ENCODE data around the gene CCR5. TPM values are rescaled to one million over a fixed set of nuclear protein-coding genes. Genes with fewer than 3 reads are reported as not detected.
A peak's percentile ranks its signal among the peaks of the same experiment; 100 is the strongest.

Gene CCR5
- total and polyA plus RNA-seq, 9 of the 15 experiments (the other 6 are each of a cell fraction or from before 2014, with no cell fraction given) = not detected

GRCh38 chr3:46395210-46395661 is 24.5 kb downstream of the CCR5 start (continued):
- no peak for TF ChIP-seq MYC (IDR thresholded peaks at IDR 0.05; ENCODE audit: low read depth, low read length)
- TF ChIP-seq MYC (CRISPR knock-in tag; IDR thresholded peaks at IDR 0.05; ENCODE audit: borderline replicate concordance, low read depth) = no peak
- no peak for TF ChIP-seq TCF7L2 (IDR thresholded peaks at IDR 0.05; ENCODE audit: low read depth, low read length)
- TF ChIP-seq SMAD1 (IDR thresholded peaks at IDR 0.05; ENCODE audit: low read depth, low read length, partially characterized antibody) = no peak
- TF ChIP-seq ZNF436 (CRISPR knock-in tag; IDR thresholded peaks at IDR 0.05) = peak; percentile 69; the same call in 1 of the 2 replicates
- TF ChIP-seq MAFK (IDR thresholded peaks at IDR 0.05; ENCODE audit: low read length) = no peak
- no peak; the same call in 1 of the 2 replicates for TF ChIP-seq ZBTB7A (IDR thresholded peaks at IDR 0.05; ENCODE audit: borderline replicate concordance, control insufficient read depth, low read depth, low read length)
- no peak for TF ChIP-seq ZNF584 (CRISPR knock-in tag; IDR thresholded peaks at IDR 0.05; ENCODE audit: low read depth)
- TF ChIP-seq SRSF7 (optimal IDR thresholded peaks at IDR 0.05; ENCODE audit: low read depth, low read length) = no peak
- TF ChIP-seq ZNF324 (CRISPR knock-in tag; IDR thresholded peaks at IDR 0.05) = no peak
- no peak for TF ChIP-seq ZKSCAN8 (CRISPR knock-in tag; IDR thresholded peaks at IDR 0.05)
- 0 out of 2 replicates have a peak, but pooled peaks have one; percentile 13 for TF ChIP-seq ZBTB26 (CRISPR knock-in tag; IDR thresholded peaks at IDR 0.05)
- 0 out of 2 replicates have a peak, but pooled peaks have one; percentile 11 for TF ChIP-seq ZNF263 (CRISPR knock-in tag; IDR thresholded peaks at IDR 0.05; ENCODE audit: borderline replicate concordance)
- peak; percentile 66; the same call in 1 of the 2 replicates for TF ChIP-seq MTA1 (IDR thresholded peaks at IDR 0.05; ENCODE audit: borderline replicate concordance)
- 0 out of 2 replicates have a peak, but pooled peaks have one; percentile 35 for TF ChIP-seq BACH1 (tag; IDR thresholded peaks at IDR 0.05)
- no peak for TF ChIP-seq CBX8 (IDR thresholded peaks at IDR 0.05; ENCODE audit: borderline replicate concordance, extremely low read depth, low read depth, low read length, poor library complexity, severe bottlenecking)
- no peak for TF ChIP-seq ATF1 (CRISPR knock-in tag; IDR thresholded peaks at IDR 0.05)
- TF ChIP-seq ATF1 (tag; IDR thresholded peaks at IDR 0.05) = 0 out of 2 replicates have a peak, but pooled peaks have one; percentile 36
- TF ChIP-seq ZNF583 (CRISPR knock-in tag; IDR thresholded peaks at IDR 0.05) = no peak
- TF ChIP-seq FOXA1 (IDR thresholded peaks at IDR 0.05; ENCODE audit: borderline replicate concordance) = no peak
- TF ChIP-seq SAFB (IDR thresholded peaks at IDR 0.05; ENCODE audit: borderline replicate concordance, low read depth, low read length) = no peak
- no peak for TF ChIP-seq E2F8 (IDR thresholded peaks at IDR 0.05; ENCODE audit: low read depth, partially characterized antibody)
- peak in 1 of 2 experiments; percentile 61; a peak in 2 of 4 replicates for TF ChIP-seq RAD21 (CRISPR knock-in tag; conservative IDR thresholded peaks at IDR 0.05 in 1 of 2, IDR thresholded peaks at IDR 0.05 in 1 of 2)
- no peak for TF ChIP-seq SIRT6 (IDR thresholded peaks at IDR 0.05; ENCODE audit: low read depth, low read length)

Measured in K562 (cell line).